ENCODE results near the gene PPP3CA.

The PPP3CA gene

DNA sequence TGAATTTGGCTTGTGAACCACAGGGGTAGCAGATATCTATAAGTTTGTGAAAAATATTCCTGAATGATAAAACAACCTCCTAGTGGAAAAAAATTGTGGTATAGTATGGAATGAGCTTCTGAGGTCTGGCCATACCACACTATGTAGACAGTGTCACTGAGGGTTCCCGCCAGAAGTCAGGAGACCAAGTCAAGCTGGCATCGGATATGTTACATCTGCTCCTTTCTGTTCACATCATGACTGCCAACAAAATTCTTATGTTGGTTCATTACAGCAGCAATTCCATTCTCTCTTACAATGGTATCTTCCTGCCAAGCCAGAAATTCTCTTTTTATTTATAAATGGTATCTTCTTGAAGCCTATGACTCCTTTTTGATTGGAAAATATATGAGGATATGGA is 273.0 kb downstream of the PPP3CA start:
- TF ChIP-seq TCF12 (IDR thresholded peaks at IDR 0.05; ENCODE audit: low read depth): no peak
- no peak for TF ChIP-seq EP300 (IDR thresholded peaks at IDR 0.05; ENCODE audit: borderline replicate concordance)
- TF ChIP-seq EGR1 (IDR thresholded peaks at IDR 0.05): no peak
- TF ChIP-seq, protein P1, sequence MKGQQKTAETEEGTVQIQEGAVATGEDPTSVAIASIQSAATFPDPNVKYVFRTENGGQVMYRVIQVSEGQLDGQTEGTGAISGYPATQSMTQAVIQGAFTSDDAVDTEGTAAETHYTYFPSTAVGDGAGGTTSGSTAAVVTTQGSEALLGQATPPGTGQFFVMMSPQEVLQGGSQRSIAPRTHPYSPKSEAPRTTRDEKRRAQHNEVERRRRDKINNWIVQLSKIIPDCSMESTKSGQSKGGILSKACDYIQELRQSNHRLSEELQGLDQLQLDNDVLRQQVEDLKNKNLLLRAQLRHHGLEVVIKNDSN (IDR thresholded peaks at IDR 0.05): no peak
- TF ChIP-seq ZBTB7A (IDR thresholded peaks at IDR 0.05; ENCODE audit: low read depth): no peak
- no peak for TF ChIP-seq FOXM1 (IDR thresholded peaks at IDR 0.05; ENCODE audit: borderline replicate concordance, low read depth)
- no peak for TF ChIP-seq TAF1 (IDR thresholded peaks at IDR 0.05; ENCODE audit: low read depth)
- TF ChIP-seq YY1 (IDR thresholded peaks at IDR 0.05; ENCODE audit: low read depth): no peak
- TF ChIP-seq, protein P2, sequence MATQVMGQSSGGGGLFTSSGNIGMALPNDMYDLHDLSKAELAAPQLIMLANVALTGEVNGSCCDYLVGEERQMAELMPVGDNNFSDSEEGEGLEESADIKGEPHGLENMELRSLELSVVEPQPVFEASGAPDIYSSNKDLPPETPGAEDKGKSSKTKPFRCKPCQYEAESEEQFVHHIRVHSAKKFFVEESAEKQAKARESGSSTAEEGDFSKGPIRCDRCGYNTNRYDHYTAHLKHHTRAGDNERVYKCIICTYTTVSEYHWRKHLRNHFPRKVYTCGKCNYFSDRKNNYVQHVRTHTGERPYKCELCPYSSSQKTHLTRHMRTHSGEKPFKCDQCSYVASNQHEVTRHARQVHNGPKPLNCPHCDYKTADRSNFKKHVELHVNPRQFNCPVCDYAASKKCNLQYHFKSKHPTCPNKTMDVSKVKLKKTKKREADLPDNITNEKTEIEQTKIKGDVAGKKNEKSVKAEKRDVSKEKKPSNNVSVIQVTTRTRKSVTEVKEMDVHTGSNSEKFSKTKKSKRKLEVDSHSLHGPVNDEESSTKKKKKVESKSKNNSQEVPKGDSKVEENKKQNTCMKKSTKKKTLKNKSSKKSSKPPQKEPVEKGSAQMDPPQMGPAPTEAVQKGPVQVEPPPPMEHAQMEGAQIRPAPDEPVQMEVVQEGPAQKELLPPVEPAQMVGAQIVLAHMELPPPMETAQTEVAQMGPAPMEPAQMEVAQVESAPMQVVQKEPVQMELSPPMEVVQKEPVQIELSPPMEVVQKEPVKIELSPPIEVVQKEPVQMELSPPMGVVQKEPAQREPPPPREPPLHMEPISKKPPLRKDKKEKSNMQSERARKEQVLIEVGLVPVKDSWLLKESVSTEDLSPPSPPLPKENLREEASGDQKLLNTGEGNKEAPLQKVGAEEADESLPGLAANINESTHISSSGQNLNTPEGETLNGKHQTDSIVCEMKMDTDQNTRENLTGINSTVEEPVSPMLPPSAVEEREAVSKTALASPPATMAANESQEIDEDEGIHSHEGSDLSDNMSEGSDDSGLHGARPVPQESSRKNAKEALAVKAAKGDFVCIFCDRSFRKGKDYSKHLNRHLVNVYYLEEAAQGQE (IDR thresholded peaks at IDR 0.05; ENCODE audit: low read depth): no peak
- TF ChIP-seq TEAD4 (IDR thresholded peaks at IDR 0.05): no peak
- TF ChIP-seq MAX (IDR thresholded peaks at IDR 0.05): no peak
- no peak for TF ChIP-seq NFIC (IDR thresholded peaks at IDR 0.05)
- TF ChIP-seq CREB1 (IDR thresholded peaks at IDR 0.05; ENCODE audit: low read depth): no peak
- TF ChIP-seq CEBPB (IDR thresholded peaks at IDR 0.05): no peak

DNA sequence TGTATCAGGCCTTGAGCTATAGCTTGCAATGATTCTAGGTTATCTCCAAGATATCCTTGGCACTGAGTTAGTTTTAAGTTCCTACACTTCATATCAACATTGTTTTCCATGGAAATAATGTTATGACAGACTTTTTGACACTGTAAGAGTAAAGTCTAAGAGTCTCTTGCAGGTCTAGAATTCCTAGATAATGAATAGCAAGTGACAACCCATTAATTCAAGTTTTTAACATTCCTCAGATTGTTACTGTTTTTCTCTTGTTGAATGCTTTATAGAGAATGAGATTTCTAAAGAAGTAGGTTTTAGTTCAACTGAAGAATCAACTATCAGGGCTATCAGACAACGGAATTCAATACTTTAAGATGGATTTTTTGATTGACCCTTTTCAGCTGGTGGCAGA is 276.1 kb downstream of the PPP3CA start:
- TF ChIP-seq EP300 (IDR thresholded peaks at IDR 0.05; ENCODE audit: borderline replicate concordance) (no peak), TEAD4 (IDR thresholded peaks at IDR 0.05) (no peak), CREB1 (IDR thresholded peaks at IDR 0.05; ENCODE audit: low read depth) (no peak)

- TF ChIP-seq YY1 (IDR thresholded peaks at IDR 0.05; ENCODE audit: low read depth): no peak
- no peak for TF ChIP-seq TAF1 (IDR thresholded peaks at IDR 0.05; ENCODE audit: low read depth)
- no peak for TF ChIP-seq EP300 (IDR thresholded peaks at IDR 0.05; ENCODE audit: borderline replicate concordance)
- no peak for TF ChIP-seq NFIC (IDR thresholded peaks at IDR 0.05)
- TF ChIP-seq CREB1 (IDR thresholded peaks at IDR 0.05; ENCODE audit: low read depth): no peak
- TF ChIP-seq ZBTB7A (IDR thresholded peaks at IDR 0.05; ENCODE audit: low read depth): no peak
- TF ChIP-seq, protein P1 (IDR thresholded peaks at IDR 0.05): no peak
- TF ChIP-seq RAD21 (IDR thresholded peaks at IDR 0.05; ENCODE audit: low read depth): no peak
- no peak for TF ChIP-seq EGR1 (IDR thresholded peaks at IDR 0.05)
- TF ChIP-seq TCF12 (IDR thresholded peaks at IDR 0.05; ENCODE audit: low read depth): no peak
- TF ChIP-seq CEBPB (IDR thresholded peaks at IDR 0.05): no peak
- TF ChIP-seq, protein P2 (IDR thresholded peaks at IDR 0.05; ENCODE audit: low read depth): no peak
- TF ChIP-seq FOXM1 (IDR thresholded peaks at IDR 0.05; ENCODE audit: borderline replicate concordance, low read depth): no peak
- no peak for TF ChIP-seq TEAD4 (IDR thresholded peaks at IDR 0.05)
These were observed 279.2 kb downstream of the PPP3CA start for GRCh38 chr4:101068115-101068514.

DNA sequence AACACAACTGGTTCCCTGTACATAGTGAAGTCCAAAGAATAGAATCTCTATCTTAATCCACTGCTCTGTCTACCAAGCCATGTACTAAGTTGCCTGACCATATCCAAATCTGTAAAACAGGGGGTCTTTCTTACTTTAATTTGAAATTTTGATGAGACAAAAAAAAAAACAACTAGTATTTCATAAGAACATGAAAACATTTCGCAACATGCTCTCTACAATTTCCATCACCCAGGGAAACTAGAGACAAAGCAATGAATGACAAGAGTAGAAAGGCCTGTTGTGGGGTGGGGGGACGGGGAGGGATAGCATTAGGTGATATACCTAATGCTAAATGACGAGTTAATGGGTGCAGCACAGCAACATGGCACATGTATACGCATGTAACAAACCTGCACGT is 279.9 kb downstream of the PPP3CA start:
- TF ChIP-seq CEBPB (IDR thresholded peaks at IDR 0.05): 0 out of 2 replicates have a peak, but pooled peaks have one; percentile 43
- TF ChIP-seq MAX (IDR thresholded peaks at IDR 0.05): no peak

GRCh38 chr4:101066626-101067170 is 280.6 kb downstream of the PPP3CA start:
- TF ChIP-seq TAF1 (IDR thresholded peaks at IDR 0.05; ENCODE audit: low read depth) (no peak), TEAD4 (IDR thresholded peaks at IDR 0.05) (no peak), EGR1 (IDR thresholded peaks at IDR 0.05) (no peak), YY1 (IDR thresholded peaks at IDR 0.05; ENCODE audit: low read depth) (no peak), FOXM1 (IDR thresholded peaks at IDR 0.05; ENCODE audit: borderline replicate concordance, low read depth) (no peak), EP300 (IDR thresholded peaks at IDR 0.05; ENCODE audit: borderline replicate concordance) (no peak), RAD21 (IDR thresholded peaks at IDR 0.05; ENCODE audit: low read depth) (no peak), ZBTB7A (IDR thresholded peaks at IDR 0.05; ENCODE audit: low read depth) (no peak), MAX (IDR thresholded peaks at IDR 0.05) (no peak), CEBPB (IDR thresholded peaks at IDR 0.05) (no peak), CREB1 (IDR thresholded peaks at IDR 0.05; ENCODE audit: low read depth) (no peak), NFIC (IDR thresholded peaks at IDR 0.05) (no peak), TCF12 (IDR thresholded peaks at IDR 0.05; ENCODE audit: low read depth) (no peak)
- TF ChIP-seq, protein P1 (IDR thresholded peaks at IDR 0.05): no peak
- TF ChIP-seq, protein P2 (IDR thresholded peaks at IDR 0.05; ENCODE audit: low read depth): no peak
